Motor neuron (in vitro differentiated cells): ENCODE data around the gene C10orf105. TPM values are rescaled to one million over a fixed set of nuclear protein-coding genes. Genes with fewer than 3 reads are reported as not detected.

Experiments used
- ATAC-seq, 8 experiments: fragments of 200-7000 bp; cut with Tn5 transposase; replicated peaks in 6 of 8; 2 replicates each; pipeline ENCODE4 v1.8.0; 2021; ENCODE audit warnings: mild to moderate bottlenecking in 8 of 8, moderate library complexity in 8 of 8
- H3K27ac ChIP-seq, 2 donors: fragments of 250-450 bp; sonication (Bioruptor Pico); 2 replicates each; pipeline ENCODE4 v1.9.0; 2021; ENCODE audit warnings: antibody characterized with exemption in 2 of 2, mild to moderate bottlenecking in 2 of 2, moderate library complexity in 1 of 2
- H3K4me1 ChIP-seq, 2 donors: fragments of 250-450 bp; sonication (Bioruptor Pico); replicated peaks in 1 of 2; 2 replicates each; pipeline ENCODE4 v1.6.1; 2021; ENCODE audit warnings: antibody characterized with exemption in 2 of 2, mild to moderate bottlenecking in 2 of 2, moderate library complexity in 1 of 2
- H3K4me3 ChIP-seq, 5 donors: fragments of 250-450 bp; sonication (Bioruptor Pico); 2 replicates each; pipeline ENCODE4 v1.9.0; 2021; ENCODE audit warnings: antibody characterized with exemption in 5 of 5, mild to moderate bottlenecking in 5 of 5, moderate library complexity in 4 of 5
- WGBS, 10 experiments: fragments of 450-650 bp; shearing (Covaris generic); methylation state at CpG; one replicate each; pipeline ENCODE4 v1.0.0; 2022; 5-methylcytosine and 5-hydroxymethylcytosine counted together
- in situ Hi-C, 9 experiments: fragments of 400-800 bp; cut with MboI; loops; one replicate each; pipeline ENCODE4 v1.15.0; 2021; ENCODE audit warnings: low sequenced_read_pairs in 9 of 9, low pct_unique_long_range_greater_than_20kb in 2 of 9; ENCODE audit not compliant: unreplicated experiment in 9 of 9
- total RNA-seq, 8 experiments: library from RNA; unstranded; fragments of 300-600 nt; gene quantifications; 2 replicates each; pipeline versions ENCODE4 v1.2.3 to v1.2.4, GENCODE V29; 2022

C10orf105 gene
- total RNA-seq, 8 experiments from 2014 or later: 0.08 to 11.5 (median 1.2) TPM

DNA sequence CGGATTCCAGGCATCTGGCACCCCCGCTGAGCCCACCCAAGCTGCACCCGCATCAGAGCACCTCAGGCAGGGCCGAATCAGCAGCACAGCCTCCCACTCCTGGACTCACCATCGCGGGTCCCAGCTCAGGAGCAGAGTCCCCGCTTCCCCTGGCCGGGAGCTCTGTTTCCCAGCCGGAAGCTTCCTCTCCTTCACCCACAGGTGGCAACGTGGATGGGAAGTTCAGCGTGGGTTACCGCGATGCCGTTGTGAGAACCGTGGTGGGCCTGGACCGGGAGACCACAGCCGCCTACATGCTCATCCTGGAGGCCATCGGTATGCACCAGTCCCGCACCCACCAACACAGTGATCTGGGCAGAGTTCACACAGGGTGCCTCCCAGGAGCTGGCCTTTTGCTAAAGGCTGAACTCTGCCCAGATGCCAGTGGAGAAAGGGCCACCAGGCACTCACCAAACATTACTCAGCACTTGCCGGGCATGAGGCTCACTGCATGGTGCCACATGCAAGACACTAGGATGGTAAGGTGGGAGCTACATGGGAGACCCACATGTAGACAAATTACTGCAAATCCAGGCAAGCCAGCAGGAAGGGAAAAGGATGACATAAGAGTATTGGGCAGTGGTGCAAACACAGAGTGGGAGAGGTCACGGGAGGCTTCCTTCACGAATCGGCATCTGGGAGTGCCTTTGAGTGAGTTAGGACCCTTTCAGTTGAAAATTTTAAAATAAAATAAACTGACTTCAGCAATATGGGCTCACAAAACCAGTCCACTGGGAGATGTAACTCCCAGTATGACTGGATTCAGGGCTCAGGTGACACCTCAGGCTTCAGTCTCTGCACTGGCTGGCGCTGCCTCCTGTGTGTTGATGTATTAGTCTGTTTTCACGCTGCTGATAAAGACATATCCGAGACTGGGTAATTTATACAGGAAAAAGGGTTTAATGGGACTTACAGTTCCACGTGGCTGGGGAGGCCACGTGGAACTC is 10.4 kb downstream of the C10orf105 start:
- peak in 1 of 8 experiments; percentile 25 for ATAC-seq
- WGBS, 10 experiments: 25 to 92% (median 79%) methylated on average over 2 to 14 of the region's 28 CpGs; no CpG with 5 or more reads in 2 of the 10 experiments
- no peak overlapping the region for H3K4me3 ChIP-seq
- peaks cover 9 to 14% of the 10 kb centered on the region in 2 donors for H3K4me1 ChIP-seq
- H3K27ac ChIP-seq: no peak overlapping the region
- in situ Hi-C loops: loop anchor here in 8 of 9 experiments (10.0 to 25.0 kb wide), 5 partner anchors 322 to 404 kb away; partner anchors contain the start of genes CDH23 (in 5 of the 8) and SLC29A3 (in 5 of the 8)

DNA sequence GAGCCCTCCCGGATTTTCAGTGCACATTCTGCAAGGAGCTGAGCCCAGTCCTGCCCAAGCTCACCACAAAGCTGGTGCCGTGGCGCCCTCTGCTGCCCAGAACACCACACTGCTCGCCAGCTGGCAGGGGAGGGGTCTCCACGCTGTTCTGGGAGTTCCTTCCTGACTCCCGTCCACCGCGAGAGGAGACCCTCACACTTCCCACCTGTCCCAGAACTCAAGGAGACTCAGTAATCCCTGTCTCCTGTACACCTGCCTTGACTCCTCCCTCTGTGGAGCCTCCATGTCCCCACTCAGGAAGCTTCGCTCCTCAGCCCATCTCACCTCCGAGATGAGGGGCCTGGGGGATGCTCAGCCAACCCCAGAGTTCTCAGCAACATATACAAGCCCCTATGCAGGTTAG is 11.3 kb downstream of the C10orf105 start:
- ATAC-seq: peak; percentile 21 to 90 (median 84)
- Histone ChIP-seq H3K4me3 (no peak overlapping the region), H3K27ac (no peak overlapping the region), H3K4me1 (peaks cover 2 to 5% of the 10 kb centered on the region in 2 donors)
- WGBS, 10 experiments: 0 to 3% methylated on average over 2 to 5 of the region's 10 CpGs; no CpG with 5 or more reads in 8 of the 10 experiments
- in situ Hi-C loops: loop anchor here in 8 of 9 experiments (10.0 to 25.0 kb wide), 5 partner anchors 321 to 404 kb away; partner anchors contain the start of genes CDH23 (in 5 of the 8) and SLC29A3 (in 5 of the 8)

DNA sequence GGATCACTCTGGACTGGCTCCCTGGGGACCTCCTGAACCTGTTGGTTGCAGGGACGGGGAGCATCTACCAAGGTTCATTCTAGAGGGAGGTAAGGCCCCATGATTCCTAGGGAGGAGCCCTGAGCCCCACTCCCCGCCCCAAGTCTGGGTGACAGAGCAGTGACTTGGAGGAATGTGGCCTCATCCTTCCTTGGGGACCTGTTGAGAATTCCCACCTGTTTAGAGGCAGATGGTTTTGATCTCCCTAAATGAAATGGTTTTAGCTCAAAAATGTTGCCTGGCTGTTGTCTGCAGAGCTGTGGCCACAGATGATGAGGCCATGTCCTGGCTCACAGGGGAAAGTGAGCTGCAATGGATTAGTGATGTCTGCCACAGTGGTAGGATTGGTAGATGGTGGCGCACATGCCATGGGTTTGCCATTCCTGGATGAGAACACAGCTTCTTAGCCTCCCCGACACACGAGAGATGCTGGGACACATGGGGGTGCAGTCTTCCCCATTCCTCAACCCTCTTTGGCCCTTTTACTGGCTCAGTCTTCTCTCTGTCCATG is 12.3 kb downstream of the C10orf105 start:
- no peak overlapping the region for H3K27ac ChIP-seq
- H3K4me1 ChIP-seq: no peaks in the 10 kb centered on the region
- H3K4me3 ChIP-seq: no peak overlapping the region
- 27 to 100% (median 82%) methylated on average over 1 to 3 of the region's 5 CpGs; no CpG with 5 or more reads in 2 of the 10 experiments for WGBS, 10 experiments
- ATAC-seq: no peak
- in situ Hi-C loops: loop anchor here in 8 of 9 experiments (10.0 to 25.0 kb wide), 5 partner anchors 320 to 403 kb away; partner anchors contain the start of genes CDH23 (in 5 of the 8) and SLC29A3 (in 5 of the 8)

DNA sequence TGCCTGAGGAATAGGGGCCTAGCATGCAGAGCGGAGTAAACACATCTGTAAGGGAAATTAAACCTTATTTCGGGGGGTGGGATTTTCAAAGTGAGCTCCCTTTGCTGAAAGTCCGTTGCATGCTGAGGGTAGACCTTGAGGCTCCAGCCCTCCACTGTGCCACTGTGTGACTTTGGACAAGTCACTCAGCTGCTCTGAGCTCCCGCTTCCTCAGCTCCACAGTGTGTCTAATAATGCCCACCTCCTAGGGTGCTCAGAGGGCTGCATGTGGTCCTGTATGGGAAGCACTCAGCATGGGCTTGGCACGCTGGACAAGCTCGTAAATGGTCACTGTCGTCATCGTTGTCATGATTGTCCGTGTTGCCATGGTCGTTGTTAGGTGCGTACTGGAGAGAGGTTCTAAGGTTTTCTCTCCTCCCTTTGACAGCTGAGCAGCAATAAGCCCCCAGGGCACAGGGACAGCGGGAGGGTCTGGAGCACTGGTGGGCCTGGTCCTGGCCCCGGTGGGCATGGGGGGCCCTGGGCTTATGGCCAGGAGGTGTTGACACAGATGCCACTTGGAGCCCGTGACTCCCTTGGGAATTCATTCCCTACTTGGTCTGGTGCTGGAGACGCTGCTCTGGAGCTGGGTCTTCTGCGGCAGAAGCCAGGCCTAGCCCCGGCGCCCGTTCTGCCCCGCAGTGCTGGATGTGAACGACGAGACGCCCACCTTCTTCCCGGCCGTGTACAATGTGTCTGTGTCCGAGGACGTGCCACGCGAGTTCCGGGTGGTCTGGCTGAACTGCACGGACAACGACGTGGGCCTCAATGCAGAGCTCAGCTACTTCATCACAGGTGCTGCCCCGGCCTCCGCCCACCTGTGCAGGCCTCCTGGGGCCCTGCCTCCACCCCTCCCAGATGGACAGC is 13.1 kb downstream of the C10orf105 start:
- no peak overlapping the region for H3K4me3 ChIP-seq
- no peak overlapping the region for H3K27ac ChIP-seq
- peak in 1 of 8 experiments; percentile 31 for ATAC-seq
- WGBS, 10 experiments: 27 to 90% (median 80%) methylated on average over 1 to 14 of the region's 35 CpGs; no CpG with 5 or more reads in 4 of the 10 experiments
- in situ Hi-C loops: loop anchor here in 8 of 9 experiments (10.0 to 25.0 kb wide), 5 partner anchors 319 to 402 kb away; partner anchors contain the start of genes CDH23 (in 5 of the 8) and SLC29A3 (in 5 of the 8)
- H3K4me1 ChIP-seq: no peaks in the 10 kb centered on the region

DNA sequence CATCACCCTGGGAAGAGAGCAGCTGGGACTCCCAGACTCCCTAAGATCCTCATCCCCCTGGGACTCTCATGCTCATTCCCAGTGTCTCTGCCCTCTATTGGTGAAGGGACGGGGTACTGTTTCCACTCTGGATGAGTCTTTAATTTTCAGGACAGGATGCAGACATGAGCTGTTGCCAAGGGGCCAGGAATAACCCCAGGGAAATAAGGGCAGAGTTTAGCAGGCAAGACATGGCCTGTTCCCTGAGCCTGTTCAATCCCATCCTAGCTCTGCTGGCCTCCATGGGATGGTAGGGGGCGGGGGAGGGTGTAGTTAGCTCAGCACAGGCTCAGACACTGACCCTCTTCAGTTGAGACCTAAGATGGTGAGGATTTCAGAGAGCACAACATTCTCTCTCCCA is 14.0 kb downstream of the C10orf105 start:
- in situ Hi-C loops: loop anchor here in 8 of 9 experiments (10.0 to 25.0 kb wide), 5 partner anchors 318 to 401 kb away; partner anchors contain the start of genes CDH23 (in 5 of the 8) and SLC29A3 (in 5 of the 8)
- WGBS, 10 experiments: 71 to 100% methylated on average over 1 of the region's 2 CpGs; no CpG with 5 or more reads in 8 of the 10 experiments
- Histone ChIP-seq H3K4me1 (peaks cover 0 to 4% of the 10 kb centered on the region in 2 donors), H3K4me3 (no peak overlapping the region), H3K27ac (no peak overlapping the region)
- ATAC-seq: no peak

DNA sequence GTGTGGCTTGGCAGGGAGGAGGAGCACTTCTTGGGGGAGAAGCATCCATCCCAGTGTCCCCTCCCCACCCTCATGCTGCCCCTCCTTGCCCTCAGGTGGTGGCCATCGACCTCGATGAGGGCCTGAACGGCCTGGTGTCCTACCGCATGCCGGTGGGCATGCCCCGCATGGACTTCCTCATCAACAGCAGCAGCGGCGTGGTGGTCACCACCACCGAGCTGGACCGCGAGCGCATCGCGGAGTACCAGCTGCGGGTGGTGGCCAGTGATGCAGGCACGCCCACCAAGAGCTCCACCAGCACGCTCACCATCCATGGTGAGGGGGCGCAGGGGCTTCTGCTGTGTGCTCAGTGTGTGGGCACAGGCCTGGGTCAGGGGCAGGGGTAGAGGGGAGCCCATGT is 14.8 kb downstream of the C10orf105 start:
- in situ Hi-C loops: loop anchor here in 8 of 9 experiments (10.0 to 25.0 kb wide), 5 partner anchors 318 to 400 kb away; partner anchors contain the start of genes CDH23 (in 5 of the 8) and SLC29A3 (in 5 of the 8)
- 80 to 90% methylated on average over 2 to 4 of the region's 18 CpGs; no CpG with 5 or more reads in 8 of the 10 experiments for WGBS, 10 experiments

DNA sequence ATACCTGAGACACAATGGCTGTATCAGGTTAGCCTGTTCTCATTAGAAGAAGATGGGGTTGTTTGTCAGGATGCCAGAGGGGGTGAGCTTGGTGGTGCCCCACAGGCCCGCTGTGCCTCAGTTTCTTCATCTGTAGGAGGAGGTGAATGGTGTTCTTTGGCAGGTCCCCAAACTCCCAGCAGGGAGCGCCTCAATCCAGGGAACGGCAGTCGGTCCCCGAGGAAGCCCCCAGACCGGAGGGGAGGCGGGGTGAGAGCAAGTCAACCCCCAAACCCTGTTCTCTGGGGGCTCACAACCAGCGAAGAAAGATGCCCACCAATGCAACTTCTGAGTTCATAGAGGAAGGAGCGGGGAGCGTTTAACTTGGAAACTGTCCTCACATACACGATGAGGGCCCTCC is 16.0 kb downstream of the C10orf105 start:
- no peak overlapping the region for H3K4me3 ChIP-seq
- in situ Hi-C loops: loop anchor here in 8 of 9 experiments (10.0 to 25.0 kb wide), 5 partner anchors 316 to 399 kb away; partner anchors contain the start of genes CDH23 (in 5 of the 8) and SLC29A3 (in 5 of the 8)
- 64 to 100% (median 80%) methylated on average over 3 to 8 of the region's 11 CpGs; no CpG with 5 or more reads in 5 of the 10 experiments for WGBS, 10 experiments
- H3K4me1 ChIP-seq: peaks cover 0 to 11% of the 10 kb centered on the region in 2 donors
- no peak overlapping the region for H3K27ac ChIP-seq
- ATAC-seq: no peak

More for the DNA sequence above, 14.8 kb downstream of the C10orf105 start:
- no peak for ATAC-seq
- H3K4me3 ChIP-seq: no peak overlapping the region
- H3K27ac ChIP-seq: no peak overlapping the region
- H3K4me1 ChIP-seq: peaks cover 0 to 7% of the 10 kb centered on the region in 2 donors

DNA sequence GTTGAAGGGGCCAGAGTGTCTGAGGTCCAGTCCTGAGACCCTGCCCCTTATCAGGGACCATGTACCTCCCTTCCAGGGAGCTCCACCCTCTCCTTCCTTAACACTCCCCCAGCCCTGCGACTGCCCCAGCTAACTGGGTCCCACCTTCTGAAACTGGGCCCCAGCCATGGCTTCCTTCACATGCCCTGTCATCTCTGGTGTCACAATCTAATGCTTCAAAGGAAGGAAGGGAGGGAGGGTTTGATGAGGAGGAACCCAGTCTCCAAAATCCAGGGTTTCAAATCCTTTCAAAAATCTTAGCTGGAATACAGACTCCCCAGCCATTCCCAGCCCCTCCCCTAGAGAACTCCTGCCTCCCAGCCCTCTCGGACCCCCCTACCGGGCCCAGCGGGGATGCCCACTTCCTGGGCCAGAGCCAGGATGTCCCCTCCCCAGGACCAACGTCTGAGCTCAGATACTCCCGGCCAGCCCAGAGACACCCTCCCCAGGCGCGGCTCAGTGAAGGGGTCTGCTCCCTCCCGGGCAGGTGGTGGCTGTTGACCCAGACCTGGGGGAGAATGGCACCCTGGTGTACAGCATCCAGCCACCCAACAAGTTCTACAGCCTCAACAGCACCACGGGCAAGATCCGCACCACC is 18.0 kb downstream of the C10orf105 start:
- Histone ChIP-seq H3K4me3 (no peak overlapping the region), H3K27ac (no peak overlapping the region), H3K4me1 (peaks cover 0 to 11% of the 10 kb centered on the region in 2 donors)
- in situ Hi-C loops: loop anchor here in 8 of 9 experiments (10.0 to 25.0 kb wide), 5 partner anchors 314 to 397 kb away; partner anchors contain the start of genes CDH23 (in 5 of the 8) and SLC29A3 (in 5 of the 8)
- WGBS, 10 experiments: 57 to 100% (median 77%) methylated on average over 1 to 4 of the region's 11 CpGs; no CpG with 5 or more reads in 7 of the 10 experiments
- ATAC-seq: no peak

DNA sequence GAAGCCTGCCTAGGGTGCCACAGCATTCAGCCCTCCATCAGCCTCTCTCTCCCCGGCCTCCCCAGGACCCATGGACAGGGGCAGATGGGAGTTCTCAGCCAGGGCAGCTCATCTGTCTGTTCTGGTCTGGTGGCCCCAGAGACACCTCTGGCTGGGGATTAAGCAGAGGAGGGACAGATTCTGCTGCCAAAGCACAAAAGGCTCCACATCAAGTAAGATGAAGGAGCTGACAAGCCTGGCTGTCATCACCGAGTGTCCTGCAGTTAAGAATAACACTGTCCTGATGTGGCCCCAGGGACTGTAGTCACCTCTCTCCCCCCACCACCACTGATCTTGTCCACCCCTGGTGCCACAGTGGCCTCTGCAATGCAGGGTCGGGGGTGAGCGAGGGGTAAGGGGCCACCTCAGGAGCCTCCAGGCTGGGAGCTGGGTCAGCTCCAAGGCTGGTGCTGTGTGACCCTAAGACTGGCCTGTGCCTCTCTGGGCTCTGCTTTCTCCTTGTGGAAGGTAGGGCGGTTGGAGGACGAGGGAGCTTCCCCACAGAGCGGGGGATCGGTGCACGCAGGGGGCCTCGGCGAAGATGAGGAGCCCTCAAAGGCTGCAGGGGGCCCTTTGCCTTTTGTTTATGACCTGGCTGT is 18.7 kb downstream of the C10orf105 start:
- peak in 3 of 8 experiments; percentile 6 to 21 (median 14) for ATAC-seq
- H3K4me1 ChIP-seq: peaks cover 0 to 11% of the 10 kb centered on the region in 2 donors
- H3K27ac ChIP-seq: no peak overlapping the region
- in situ Hi-C loops: loop anchor here in 8 of 9 experiments (10.0 to 25.0 kb wide), 5 partner anchors 314 to 396 kb away; partner anchors contain the start of genes CDH23 (in 5 of the 8) and SLC29A3 (in 5 of the 8)
- H3K4me3 ChIP-seq: no peak overlapping the region
- WGBS, 10 experiments: 20 to 90% (median 67%) methylated on average over 1 to 6 of the region's 11 CpGs; no CpG with 5 or more reads in 7 of the 10 experiments

DNA sequence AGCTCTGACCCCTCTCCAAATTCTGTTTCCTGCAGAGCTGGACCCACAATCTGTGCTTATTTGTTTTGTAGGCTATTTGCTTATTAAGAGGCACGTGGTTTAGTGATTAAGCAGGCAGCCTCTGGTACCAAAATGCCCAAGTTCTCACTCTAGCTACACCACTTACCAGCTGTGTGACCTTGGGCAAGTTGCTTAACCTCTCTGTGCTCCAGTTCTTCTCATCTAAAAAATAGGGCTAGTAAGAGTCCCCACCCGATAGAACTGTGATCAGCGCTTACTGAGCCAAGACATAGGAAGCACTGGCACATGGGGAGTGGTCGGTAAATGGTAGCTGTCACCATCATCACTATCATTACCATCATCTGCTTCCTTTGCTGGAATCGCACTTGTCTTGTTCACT is 20.8 kb downstream of the C10orf105 start:
- no peak overlapping the region for H3K4me3 ChIP-seq
- no peak overlapping the region for H3K27ac ChIP-seq
- 50 to 100% (median 79%) methylated on average over 1 to 5 of the region's 5 CpGs for WGBS, 10 experiments
- H3K4me1 ChIP-seq: peaks cover 2 to 20% of the 10 kb centered on the region in 2 donors
- in situ Hi-C loops: no loop called here
- no peak for ATAC-seq
